GM20000 (cell line): ENCODE measurements around the gene GALNT2.

Experiments used
- DNase-seq: peaks from one replicate; pipeline ENCODE4 v3.0.0; 2012; ENCODE audit warnings: low spot score
- TF ChIP-seq, protein P1 (sequence below): IDR thresholded peaks from 2 replicates; pipeline ENCODE4 v1.5.1; 2012; ENCODE audit warnings: mild to moderate bottlenecking, control low read depth; ENCODE audit errors: extremely low read depth, missing control alignments

Gene GALNT2

DNA sequence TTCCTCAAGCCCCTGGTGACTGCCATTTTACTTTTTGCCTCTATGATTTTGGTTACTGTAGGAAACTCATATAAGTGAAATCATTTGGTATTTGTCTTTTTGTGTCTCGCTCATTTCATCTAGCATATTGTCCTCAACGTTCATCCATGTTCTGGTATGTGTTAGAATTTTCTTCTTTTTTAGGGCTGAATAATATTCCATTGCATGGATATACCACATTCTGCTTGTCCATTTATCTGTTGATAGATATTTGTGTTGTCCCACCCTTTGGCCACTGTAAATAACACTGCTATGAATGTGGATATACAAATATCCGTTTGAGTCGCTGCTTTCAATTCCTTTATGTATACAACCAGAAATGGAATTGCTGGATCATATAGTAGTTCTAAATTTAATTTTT is 4.5 kb upstream of the GALNT2 start:
- DNase-seq, result no peak
- TF ChIP-seq, protein P1, sequence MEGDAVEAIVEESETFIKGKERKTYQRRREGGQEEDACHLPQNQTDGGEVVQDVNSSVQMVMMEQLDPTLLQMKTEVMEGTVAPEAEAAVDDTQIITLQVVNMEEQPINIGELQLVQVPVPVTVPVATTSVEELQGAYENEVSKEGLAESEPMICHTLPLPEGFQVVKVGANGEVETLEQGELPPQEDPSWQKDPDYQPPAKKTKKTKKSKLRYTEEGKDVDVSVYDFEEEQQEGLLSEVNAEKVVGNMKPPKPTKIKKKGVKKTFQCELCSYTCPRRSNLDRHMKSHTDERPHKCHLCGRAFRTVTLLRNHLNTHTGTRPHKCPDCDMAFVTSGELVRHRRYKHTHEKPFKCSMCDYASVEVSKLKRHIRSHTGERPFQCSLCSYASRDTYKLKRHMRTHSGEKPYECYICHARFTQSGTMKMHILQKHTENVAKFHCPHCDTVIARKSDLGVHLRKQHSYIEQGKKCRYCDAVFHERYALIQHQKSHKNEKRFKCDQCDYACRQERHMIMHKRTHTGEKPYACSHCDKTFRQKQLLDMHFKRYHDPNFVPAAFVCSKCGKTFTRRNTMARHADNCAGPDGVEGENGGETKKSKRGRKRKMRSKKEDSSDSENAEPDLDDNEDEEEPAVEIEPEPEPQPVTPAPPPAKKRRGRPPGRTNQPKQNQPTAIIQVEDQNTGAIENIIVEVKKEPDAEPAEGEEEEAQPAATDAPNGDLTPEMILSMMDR, result no peak

DNA sequence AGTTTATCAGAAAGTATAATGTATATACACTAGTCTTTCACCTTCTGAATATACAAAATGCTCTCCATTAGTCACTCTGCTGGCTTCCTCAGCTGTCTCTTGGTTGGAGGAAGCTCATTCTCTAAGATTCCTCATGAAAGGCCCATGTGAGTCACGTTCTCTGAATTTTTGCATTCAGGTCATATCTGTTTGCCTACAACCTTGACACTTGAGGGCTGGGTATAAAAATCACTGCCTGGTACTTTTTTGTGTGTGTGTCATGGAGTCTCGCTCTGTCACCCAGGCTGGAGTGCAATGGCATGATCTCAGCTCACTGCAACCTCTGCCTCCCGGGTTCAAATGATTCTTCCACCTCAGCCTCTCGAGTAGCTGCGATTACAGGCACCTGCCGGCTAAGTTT is 2.8 kb upstream of the GALNT2 start:
- TF ChIP-seq, protein P1, result no peak
- no peak for DNase-seq

DNA sequence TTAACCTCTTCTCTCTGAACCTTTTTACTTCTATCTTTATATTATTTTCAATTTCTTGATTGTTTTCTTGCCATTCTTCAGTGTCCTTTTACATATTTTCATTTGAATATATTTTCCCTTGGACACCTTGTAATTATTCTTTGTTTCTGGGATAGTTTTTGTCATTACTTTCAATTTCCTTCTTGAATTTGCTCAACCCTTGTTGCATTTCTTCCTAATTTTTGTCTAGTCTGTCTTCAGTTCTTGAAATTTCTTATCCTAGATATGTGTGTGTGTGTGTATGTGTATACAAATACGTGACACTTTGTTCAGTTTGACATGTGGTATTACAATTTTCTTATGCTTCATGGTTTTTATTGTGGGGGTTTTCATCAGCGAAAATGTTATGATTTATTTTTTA is 1.9 kb upstream of the GALNT2 start:
- TF ChIP-seq, protein P1, result no peak
- no peak for DNase-seq

DNA sequence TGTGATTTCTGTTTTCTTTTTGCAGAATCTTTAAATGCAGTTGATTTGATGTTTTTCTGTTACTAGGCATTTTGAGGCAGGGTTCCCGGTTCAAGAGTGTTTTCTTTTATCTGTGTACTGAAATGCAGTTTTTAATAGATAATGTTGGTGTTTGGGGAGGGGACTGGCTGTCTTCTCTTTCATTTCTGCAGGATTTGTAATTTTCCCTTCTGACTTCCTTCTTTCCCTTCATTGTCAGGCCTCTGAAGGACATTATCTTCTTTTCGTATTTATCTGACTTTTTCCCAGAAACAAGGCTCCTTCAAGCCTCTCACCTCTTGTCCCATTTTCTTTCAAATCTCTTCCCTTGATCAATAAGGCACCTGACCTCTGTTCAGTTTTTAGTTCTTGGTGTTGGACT is 1.5 kb upstream of the GALNT2 start:
- TF ChIP-seq, protein P1, result no peak
- DNase-seq, result no peak

DNA sequence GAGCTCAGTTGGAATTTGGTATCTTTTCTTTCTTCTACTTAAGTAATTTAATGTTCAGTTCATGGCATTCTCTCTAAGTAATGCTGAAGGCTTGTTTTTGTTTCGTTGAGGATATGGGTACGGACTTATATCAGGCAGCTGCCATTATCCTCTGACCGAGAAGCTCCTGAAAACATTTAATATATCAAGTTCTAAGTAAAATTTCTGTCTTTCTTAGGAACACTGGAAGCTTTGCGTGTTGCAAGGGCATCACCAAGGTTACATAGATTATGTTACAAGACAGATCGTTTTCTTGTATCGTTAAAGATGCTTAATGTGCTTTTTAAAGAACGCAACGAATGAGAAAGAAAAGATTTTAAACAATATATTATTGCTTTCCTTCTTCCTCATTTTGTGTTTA is 1.0 kb upstream of the GALNT2 start:
- TF ChIP-seq, protein P1, result no peak
- no peak for DNase-seq

DNA sequence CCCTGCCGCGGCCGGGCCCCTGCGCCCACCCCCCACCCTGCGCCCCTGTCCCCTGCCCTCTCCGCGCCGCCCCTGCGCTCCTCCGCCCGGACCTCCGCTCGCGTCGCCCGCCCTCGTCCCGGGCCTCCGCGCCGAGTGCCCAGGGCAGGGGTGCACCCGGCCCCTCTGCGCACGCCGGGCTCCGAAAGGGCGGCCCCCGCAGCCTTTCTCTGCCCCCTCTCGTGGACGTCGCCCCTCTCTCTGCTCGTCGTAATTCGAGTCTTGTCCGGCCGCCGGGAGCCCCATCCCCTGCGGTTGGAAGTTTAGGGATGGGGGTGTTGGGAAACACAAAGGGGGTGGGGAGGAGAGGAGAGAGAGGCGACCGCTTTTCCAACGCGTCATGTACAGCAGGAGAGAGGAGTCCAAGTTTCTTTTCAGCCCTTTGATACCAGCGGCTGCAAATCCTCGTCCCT is 407 bp downstream of the GALNT2 start:
- DNase-seq, result no peak
- TF ChIP-seq, protein P1, result no peak

DNA sequence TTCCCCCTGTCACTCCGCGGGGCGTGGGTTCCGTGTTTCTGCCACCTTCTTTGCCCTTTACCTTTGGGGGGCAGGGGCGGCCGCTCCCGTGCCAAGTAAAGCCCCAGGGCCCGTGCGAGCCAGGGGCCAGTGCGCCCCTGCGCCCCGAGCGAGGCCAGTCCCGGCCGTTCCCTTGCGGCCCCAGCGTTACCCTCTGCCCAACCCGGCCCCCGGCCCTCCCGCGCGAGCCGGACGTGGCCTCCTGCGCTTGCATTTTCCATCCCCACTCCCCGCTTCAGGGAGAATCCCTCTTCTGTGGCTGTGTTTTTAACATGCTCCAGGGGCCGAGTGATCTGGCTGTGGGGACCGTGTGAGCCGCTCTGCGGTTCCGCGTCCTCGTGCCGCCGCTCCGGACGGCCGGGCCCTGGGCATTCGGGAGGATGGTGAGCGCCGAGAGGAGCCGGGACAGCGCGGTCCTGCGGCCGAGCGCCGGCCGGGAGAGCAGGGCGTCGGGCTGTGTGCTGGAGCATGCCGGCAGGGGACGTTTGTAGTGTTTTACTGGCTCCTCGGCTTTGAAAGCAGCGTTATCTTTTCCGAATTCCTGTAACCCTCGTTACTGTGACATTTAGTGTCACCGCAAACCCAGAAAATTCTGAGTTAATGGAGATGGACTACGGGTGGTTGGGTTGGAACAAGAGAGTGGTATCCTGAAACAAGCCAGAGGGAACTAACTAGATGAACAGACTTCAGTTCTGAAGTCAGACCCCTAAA is 1.0 kb downstream of the GALNT2 start:
- TF ChIP-seq, protein P1, result no peak
- DNase-seq, result peak; percentile 62
